BLaER1 (cell line): ENCODE measurements around the gene ANKRD18A.
A peak's percentile ranks its signal among the peaks of the same experiment; 100 is the strongest.

Experiments used
- H3K27ac ChIP-seq: shearing (Covaris generic); formaldehyde crosslinking; 2 replicates; pipeline ENCODE4 v1.8.1; 2022
- H3K27me3 ChIP-seq: shearing (Covaris generic); formaldehyde crosslinking; 2 replicates; pipeline ENCODE4 v1.8.1; 2022
- H3K36me3 ChIP-seq: shearing (Covaris generic); formaldehyde crosslinking; 2 replicates; pipeline ENCODE4 v1.8.1; 2022
- H3K4me1 ChIP-seq: shearing (Covaris generic); formaldehyde crosslinking; 2 replicates; pipeline ENCODE4 v1.8.1; 2022
- H3K4me2 ChIP-seq: shearing (Covaris generic); formaldehyde crosslinking; 2 replicates; pipeline ENCODE4 v1.8.1; 2022
- H3K4me3 ChIP-seq: shearing (Covaris generic); formaldehyde crosslinking; 2 replicates; pipeline ENCODE4 v1.8.1; 2022
- H3K9ac ChIP-seq: shearing (Covaris generic); formaldehyde crosslinking; 2 replicates; pipeline ENCODE4 v1.8.1; 2022
- H3K9me3 ChIP-seq: shearing (Covaris generic); formaldehyde crosslinking; 2 replicates; pipeline ENCODE4 v1.8.1; 2022
- H4K20me1 ChIP-seq: shearing (Covaris generic); formaldehyde crosslinking; 2 replicates; pipeline ENCODE4 v1.8.1; 2022
- Cebpa-rat ChIP-seq: shearing (Covaris generic); IDR thresholded peaks from 2 replicates; pipeline ENCODE4 v1.8.1; 2022

The ANKRD18A gene

DNA sequence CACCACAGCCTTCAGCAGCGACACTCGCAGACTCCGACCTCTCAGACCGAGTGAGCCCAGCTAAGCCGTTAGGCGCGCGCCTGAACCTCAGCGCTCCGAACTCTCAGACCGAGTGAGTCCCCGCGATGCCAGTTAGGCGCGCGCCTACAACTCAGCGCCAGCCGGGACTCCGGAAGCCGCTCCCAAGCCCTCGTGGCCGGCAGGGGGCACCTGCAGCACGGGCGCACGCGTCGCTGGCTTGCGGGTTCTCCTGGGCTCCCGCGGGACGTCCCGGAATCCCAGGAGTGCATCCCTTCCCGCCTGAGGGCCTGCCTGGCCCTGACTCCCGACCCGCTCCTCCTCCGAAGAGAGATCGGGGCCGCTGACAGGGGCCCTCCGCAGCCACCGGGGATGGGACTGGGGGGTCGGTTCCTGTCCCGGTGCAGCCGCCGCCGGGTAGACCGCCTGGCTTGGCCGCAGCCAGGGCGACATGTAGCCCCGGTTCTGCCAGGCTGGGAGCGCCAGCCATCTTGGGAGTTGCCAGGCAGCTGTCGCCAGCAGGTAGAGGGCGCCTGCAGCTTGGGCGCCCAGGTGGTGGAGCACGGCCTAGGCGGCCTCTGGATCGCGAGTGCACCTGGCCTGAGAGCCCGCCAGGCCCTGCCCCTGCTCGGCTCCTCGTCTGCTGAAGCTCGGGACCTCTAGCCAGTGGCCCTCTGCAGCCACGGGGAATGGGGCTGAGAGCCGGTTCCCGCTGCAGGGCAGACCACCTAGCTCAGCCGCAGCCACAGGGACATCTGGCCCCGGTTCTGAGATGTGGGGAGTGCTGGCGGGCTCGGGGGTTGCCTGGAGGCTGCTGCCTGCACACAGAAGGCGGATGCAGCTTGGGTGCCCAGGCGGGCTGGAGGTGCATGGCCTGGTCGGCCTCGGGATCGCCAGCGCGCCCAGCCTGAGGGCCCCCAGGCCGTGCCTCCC lies at the start of gene ANKRD18A:
Gene ANKRD18A (minus strand): TSS at position 114 of the 951 bp plus-strand sequence. CDS start 311 bp downstream, outside the sequence.
- H3K9ac ChIP-seq, result no peak within 1 kb of the TSS
- H3K27me3 ChIP-seq, result peaks cover 70% of the 10 kb centered on the region
- no peak for TF ChIP-seq Cebpa-rat
- peaks cover 30% of the 10 kb centered on the region for H3K9me3 ChIP-seq
- no peak within 1 kb of the TSS for H3K27ac ChIP-seq
- H3K4me1 ChIP-seq, result peaks cover 30% of the 10 kb centered on the region
- peaks cover 22% of the 10 kb centered on the region for H4K20me1 ChIP-seq
- no peaks in the 10 kb centered on the region for H3K36me3 ChIP-seq
- peak within 1 kb of the TSS; percentile 73 for H3K4me3 ChIP-seq
- H3K4me2 ChIP-seq, result peak within 1 kb of the TSS; percentile 99

DNA sequence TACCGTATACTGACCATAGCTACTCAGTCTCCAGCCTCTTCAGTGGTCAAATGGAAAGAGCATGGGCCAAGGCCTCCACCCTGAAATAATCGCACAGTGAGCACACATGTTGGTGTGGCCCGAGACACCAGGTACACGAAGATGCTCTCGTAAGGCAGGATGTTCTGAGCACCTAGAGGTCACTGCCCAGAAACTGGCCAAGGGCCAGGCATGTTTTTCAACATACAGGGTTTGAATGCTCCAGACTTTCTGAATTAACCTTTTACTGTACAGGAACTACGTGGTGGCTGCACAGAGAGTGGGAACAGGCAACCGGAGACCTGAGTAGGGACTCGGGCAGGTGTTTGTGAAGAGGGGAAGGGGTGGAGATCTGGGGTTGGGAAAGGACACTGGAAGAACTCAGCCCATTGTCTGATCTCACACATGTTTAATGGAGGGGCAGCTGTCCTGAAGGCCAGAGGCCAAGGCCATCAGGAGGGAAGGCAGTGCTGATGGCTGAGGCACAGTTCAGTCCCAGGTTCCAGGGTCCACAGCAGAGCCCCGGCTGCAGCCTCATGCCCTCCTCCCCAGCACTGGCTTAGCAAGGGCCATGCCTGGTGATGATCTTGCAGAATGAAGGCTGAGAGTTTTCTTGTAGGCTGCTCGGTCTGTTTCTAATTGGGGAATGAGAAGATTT lies 48.5 kb upstream of the ANKRD18A start:
- Histone ChIP-seq H3K9me3 (peaks cover 10% of the 10 kb centered on the region; the same call in 1 of the 2 replicates), H3K9ac (no peak overlapping the region), H3K36me3 (no peaks in the 10 kb centered on the region), H4K20me1 (no peaks in the 10 kb centered on the region), H3K4me2 (peak overlapping the region; percentile 49), H3K4me3 (no peak overlapping the region), H3K27ac (peak overlapping the region; percentile 51), H3K27me3 (no peaks in the 10 kb centered on the region), H3K4me1 (peaks cover 57% of the 10 kb centered on the region)
- no peak for TF ChIP-seq Cebpa-rat

DNA sequence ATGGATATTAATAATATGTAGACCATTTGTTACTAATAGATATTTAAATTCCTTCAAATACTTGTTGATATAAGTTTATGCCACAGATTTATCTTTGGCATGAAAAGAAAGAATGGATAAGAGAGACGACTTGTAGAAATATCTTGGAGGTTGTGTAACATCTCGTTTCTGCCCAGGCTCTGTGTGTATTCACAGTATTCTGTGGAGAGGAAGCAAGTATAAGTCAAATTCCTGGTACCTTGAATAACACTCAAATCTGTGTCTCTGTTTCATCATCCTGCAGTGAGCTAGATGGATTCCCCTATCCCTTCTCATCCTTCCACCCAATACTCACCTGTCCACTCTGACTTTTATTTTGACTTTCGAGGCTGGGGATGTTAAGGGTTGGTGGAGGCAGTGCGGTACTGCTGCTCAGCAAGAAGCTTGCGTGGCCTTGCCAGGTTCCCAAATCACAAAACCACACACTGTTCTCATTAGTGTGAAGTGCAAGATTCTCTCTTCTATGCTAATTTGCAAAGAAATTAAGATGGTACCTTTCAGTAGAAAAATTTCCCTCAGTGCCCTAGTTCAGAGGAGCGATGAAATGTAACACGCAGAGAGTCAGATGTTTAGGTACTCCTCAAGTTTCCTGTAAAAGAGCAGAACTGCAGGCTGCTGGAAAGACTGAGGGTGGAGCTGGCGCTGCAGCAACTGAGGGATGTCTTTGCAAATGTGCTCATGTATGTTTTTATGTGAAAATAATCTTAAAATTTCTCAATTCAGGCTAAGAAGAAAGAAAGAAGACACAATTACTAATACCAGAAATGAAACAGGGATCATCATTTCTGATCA lies 42.6 kb upstream of the ANKRD18A start:
- Histone ChIP-seq H3K4me1 (peaks cover 6% of the 10 kb centered on the region; the same call in 1 of the 2 replicates), H3K9me3 (no peaks in the 10 kb centered on the region), H3K27ac (no peak overlapping the region), H4K20me1 (no peaks in the 10 kb centered on the region), H3K9ac (no peak overlapping the region), H3K4me3 (no peak overlapping the region), H3K27me3 (no peaks in the 10 kb centered on the region), H3K4me2 (no peak overlapping the region), H3K36me3 (no peaks in the 10 kb centered on the region)
- no peak for TF ChIP-seq Cebpa-rat

DNA sequence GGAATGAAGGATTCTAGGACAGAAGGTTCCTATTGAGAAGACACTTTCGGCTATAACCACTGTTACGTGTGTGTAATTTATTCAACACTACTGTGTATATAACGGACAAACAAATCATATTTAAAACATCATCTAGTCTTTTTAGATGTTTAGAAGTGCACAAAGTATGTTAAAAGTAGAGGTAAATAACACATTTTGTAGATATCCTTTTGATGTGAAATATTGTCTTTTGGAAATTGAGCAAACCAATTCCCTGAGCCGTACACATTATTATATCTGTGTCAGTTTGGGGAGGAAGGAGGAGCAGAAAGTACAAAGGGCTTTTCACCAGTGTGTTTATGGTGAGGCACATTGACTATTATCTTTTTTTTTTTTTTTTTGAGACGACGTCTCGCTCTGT lies 39.1 kb upstream of the ANKRD18A start:
- TF ChIP-seq Cebpa-rat, result no peak
- Histone ChIP-seq H3K9me3 (no peaks in the 10 kb centered on the region), H3K27me3 (no peaks in the 10 kb centered on the region), H3K27ac (no peak overlapping the region), H4K20me1 (no peaks in the 10 kb centered on the region), H3K4me3 (no peak overlapping the region), H3K9ac (no peak overlapping the region), H3K4me1 (no peaks in the 10 kb centered on the region), H3K4me2 (no peak overlapping the region), H3K36me3 (no peaks in the 10 kb centered on the region)

DNA sequence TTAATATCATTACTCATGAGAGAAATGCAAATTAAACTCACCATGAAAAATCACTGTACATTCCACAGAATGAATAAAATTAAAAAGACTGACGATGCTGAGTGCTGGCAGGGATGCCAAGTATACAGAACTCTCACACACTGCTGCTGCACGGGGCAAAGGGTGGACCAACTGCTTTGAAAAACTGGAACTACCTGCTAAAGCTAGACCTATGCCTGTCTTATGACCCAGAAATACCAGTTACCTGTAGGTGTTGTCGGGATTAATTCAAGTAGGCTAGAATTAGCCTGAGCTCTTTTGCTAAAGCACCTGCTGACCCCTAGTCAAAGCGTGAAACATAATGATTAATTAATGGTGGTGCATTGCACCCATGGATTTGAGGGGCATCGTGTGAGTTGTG lies 36.5 kb upstream of the ANKRD18A start:
- Histone ChIP-seq H3K27me3 (no peaks in the 10 kb centered on the region), H3K4me2 (no peak overlapping the region), H3K9me3 (no peaks in the 10 kb centered on the region), H3K27ac (no peak overlapping the region), H3K4me1 (peaks cover 7% of the 10 kb centered on the region), H3K9ac (no peak overlapping the region), H3K4me3 (no peak overlapping the region), H3K36me3 (no peaks in the 10 kb centered on the region), H4K20me1 (no peaks in the 10 kb centered on the region)
- TF ChIP-seq Cebpa-rat, result no peak

DNA sequence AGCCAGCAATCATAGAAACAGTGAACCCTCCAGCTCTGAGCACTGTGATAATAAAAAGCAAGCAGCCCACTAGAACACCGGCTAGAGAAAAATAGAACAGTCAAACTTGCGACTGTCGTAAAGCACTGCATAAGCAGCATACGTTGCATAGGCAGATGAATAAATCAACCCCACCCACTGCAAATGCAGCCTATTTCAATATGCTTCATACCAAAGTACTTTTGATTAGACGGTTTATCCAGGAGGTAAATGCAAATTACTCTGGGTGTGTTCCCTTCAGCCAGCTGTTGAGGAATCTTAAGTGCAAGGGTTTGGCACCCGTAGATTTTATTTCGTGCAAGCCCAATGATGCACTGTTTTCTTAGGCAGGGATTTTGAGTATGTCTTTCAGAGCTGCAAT lies 32.1 kb upstream of the ANKRD18A start:
- no peak for TF ChIP-seq Cebpa-rat

DNA sequence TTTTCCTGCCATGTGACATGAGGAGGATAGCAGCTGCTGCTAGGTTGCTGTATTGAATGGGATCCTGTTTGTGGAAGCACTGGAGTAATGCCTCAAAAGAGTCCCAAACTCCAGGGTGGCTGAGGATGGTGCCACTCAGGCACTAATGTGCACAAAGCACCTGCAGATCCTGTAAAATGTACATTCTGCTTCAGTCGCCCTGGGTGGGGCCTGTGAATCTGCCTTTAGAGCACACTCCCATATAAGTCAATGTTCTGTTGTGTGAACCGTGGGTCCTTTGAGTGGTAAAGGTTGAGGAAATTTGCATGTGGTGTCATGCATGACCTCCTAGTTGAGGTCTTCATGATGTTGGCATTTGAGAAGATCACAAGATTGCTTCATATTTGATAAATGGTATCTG lies 31.6 kb upstream of the ANKRD18A start:
- no peak overlapping the region for H3K4me3 ChIP-seq
- H3K27me3 ChIP-seq, result no peaks in the 10 kb centered on the region
- H4K20me1 ChIP-seq, result no peaks in the 10 kb centered on the region
- no peak overlapping the region for H3K27ac ChIP-seq
- H3K36me3 ChIP-seq, result no peaks in the 10 kb centered on the region
- H3K4me2 ChIP-seq, result peak overlapping the region; percentile 62
- no peaks in the 10 kb centered on the region for H3K9me3 ChIP-seq
- no peak for TF ChIP-seq Cebpa-rat
- 0 out of 2 replicates have a peak overlapping the region, but pooled peaks have one; percentile 5 for H3K9ac ChIP-seq
- H3K4me1 ChIP-seq, result peaks cover 20% of the 10 kb centered on the region

More for the DNA sequence above, 32.1 kb upstream of the ANKRD18A start:
- Histone ChIP-seq H3K4me3 (no peak overlapping the region), H3K4me2 (peak overlapping the region; percentile 62), H3K4me1 (peaks cover 20% of the 10 kb centered on the region), H4K20me1 (no peaks in the 10 kb centered on the region), H3K27ac (no peak overlapping the region), H3K27me3 (no peaks in the 10 kb centered on the region), H3K36me3 (no peaks in the 10 kb centered on the region), H3K9ac (no peak overlapping the region), H3K9me3 (no peaks in the 10 kb centered on the region)

DNA sequence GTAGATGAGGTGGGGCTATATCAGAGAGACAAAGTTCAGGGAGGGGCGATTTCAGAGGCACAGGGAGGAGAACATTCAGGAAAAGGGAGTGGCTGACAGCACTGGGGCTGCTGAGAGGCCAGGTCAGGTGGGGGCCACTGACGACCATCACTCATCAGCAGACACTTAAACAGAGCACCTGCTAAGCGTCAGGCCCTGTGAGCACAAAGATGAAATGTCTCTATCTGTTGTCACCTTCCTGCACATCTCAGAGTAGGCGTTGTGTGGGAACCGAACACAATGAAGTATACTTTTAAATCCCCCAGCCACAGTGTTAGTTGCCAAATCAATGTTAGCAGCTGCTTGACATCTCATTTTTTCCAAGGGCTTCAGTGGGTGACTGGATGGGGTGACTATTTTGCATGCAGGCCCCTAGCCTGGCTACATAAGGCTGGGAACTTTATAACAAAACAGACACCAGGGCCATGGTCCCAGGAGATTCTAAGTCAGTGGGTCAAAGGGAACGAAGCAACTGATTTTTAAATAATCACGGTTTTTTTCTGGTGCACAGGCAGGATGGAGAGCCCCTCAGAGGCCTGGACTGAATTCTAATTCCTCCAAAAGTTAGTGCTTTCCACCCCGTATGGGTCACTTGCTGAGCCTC lies 31.1 kb upstream of the ANKRD18A start:
- 0 out of 2 replicates have a peak overlapping the region, but pooled peaks have one; percentile 5 for H3K9ac ChIP-seq
- peaks cover 20% of the 10 kb centered on the region for H3K4me1 ChIP-seq
- no peak for TF ChIP-seq Cebpa-rat
- H3K4me2 ChIP-seq, result peak overlapping the region; percentile 62
- H4K20me1 ChIP-seq, result no peaks in the 10 kb centered on the region
- no peaks in the 10 kb centered on the region for H3K27me3 ChIP-seq
- H3K4me3 ChIP-seq, result no peak overlapping the region
- H3K27ac ChIP-seq, result no peak overlapping the region
- H3K36me3 ChIP-seq, result no peaks in the 10 kb centered on the region
- no peaks in the 10 kb centered on the region for H3K9me3 ChIP-seq

DNA sequence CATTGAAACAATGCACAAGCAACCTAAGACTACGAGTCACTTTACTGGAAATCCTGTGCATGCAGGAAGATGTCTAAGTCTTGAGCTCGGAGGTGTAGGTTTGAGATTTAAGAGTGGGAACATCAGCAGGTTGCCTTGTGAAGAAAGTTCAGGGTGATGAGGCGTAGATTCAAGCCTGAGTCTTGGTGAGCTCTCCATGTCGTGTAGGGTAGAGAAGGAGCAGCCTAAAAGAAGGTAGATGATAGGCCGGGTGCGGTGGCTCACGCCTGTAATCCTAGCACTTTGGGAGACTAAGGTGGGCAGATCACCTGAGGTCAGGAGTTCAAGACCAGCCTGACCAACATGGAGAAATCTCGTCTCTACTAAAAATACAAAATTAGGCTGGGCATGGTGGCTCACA lies 30.2 kb upstream of the ANKRD18A start:
- H3K9ac ChIP-seq, result no peak overlapping the region
- no peak overlapping the region for H3K4me3 ChIP-seq
- no peaks in the 10 kb centered on the region for H3K9me3 ChIP-seq
- H3K4me1 ChIP-seq, result peaks cover 20% of the 10 kb centered on the region
- H4K20me1 ChIP-seq, result no peaks in the 10 kb centered on the region
- H3K27ac ChIP-seq, result no peak overlapping the region
- H3K27me3 ChIP-seq, result no peaks in the 10 kb centered on the region
- TF ChIP-seq Cebpa-rat, result no peak
- H3K36me3 ChIP-seq, result no peaks in the 10 kb centered on the region
- H3K4me2 ChIP-seq, result no peak overlapping the region
